SK-N-SH (cell line): ENCODE measurements around the gene AGAP1. TPM values are rescaled to one million over a fixed set of nuclear protein-coding genes. Genes with fewer than 3 reads are reported as not detected.
A peak's percentile ranks its signal among the peaks of the same experiment; 100 is the strongest.

Experiments used
- CTCF ChIA-PET: fragments of 300-600, 350-600 bp; formaldehyde crosslinking; extraction: SDS; loops from one replicate; lab custom pipeline; 2021; lab: Yijun Ruan, JAX
- POLR2A ChIA-PET: fragments of 350-600 bp; sonication (Branson Sonifier 250); formaldehyde crosslinking; extraction: SDS; loops from one replicate; lab custom pipeline; 2020; ENCODE audit warnings: antibody characterized with exemption, inconsistent platforms; lab: Yijun Ruan, JAX
- DNase-seq: peaks from one replicate; pipeline ENCODE4 v3.0.0; 2012
- H2AFZ ChIP-seq: fragments of 200-600 bp; sonication (generic); 2 replicates; pipeline ENCODE4 v1.8.1; 2016; ENCODE audit warnings: antibody characterized with exemption, mild to moderate bottlenecking, low read depth
- H3F3A ChIP-seq: fragments of 200-600 bp; sonication (generic); replicated peaks from 2 replicates; pipeline ENCODE3; 2016; ENCODE audit warnings: antibody characterized with exemption, mild to moderate bottlenecking; ENCODE audit not compliant: insufficient read depth
- H3K27ac ChIP-seq, 2 experiments: fragments of 200-500 bp in 1 of 2; fragments of 200-600 bp in 1 of 2; sonication (Bioruptor generic) in 1 of 2; sonication (generic), shearing (Covaris generic) in 1 of 2; 2 replicates each; pipeline versions ENCODE4 v1.5.1 to v1.6.1; 2014 to 2016; ENCODE audit warnings: low read depth in 2 of 2, inconsistent platforms in 1 of 2, low read length in 1 of 2, mild to moderate bottlenecking in 1 of 2, mixed read lengths in 1 of 2
- H3K27me3 ChIP-seq: fragments of 200-600 bp; sonication (generic), shearing (Covaris generic); 2 replicates; pipeline ENCODE4 v1.6.1; 2016; ENCODE audit warnings: mixed run types; ENCODE audit not compliant: insufficient read depth
- H3K36me3 ChIP-seq, 2 experiments: fragments of 200-500 bp in 1 of 2; fragments of 200-600 bp in 1 of 2; sonication (Bioruptor generic) in 1 of 2; sonication (generic) in 1 of 2; replicated peaks in 1 of 2; 2 replicates each; pipeline versions ENCODE3 to v1.5.1; 2014 to 2016; ENCODE audit warnings: low read length in 1 of 2, mild to moderate bottlenecking in 1 of 2; ENCODE audit not compliant: insufficient read depth in 2 of 2, control insufficient read depth in 1 of 2
- H3K4me1 ChIP-seq, 2 experiments: fragments of 200-500 bp in 1 of 2; fragments of 200-600 bp in 1 of 2; sonication (Bioruptor generic) in 1 of 2; sonication (generic), shearing (Covaris generic) in 1 of 2; 2 replicates each; pipeline versions ENCODE4 v1.5.1 to v1.6.1; 2014 to 2016; ENCODE audit warnings: low read depth in 1 of 2, low read length in 1 of 2, mixed run types in 1 of 2; ENCODE audit not compliant: insufficient read depth in 2 of 2, control insufficient read depth in 1 of 2
- H3K4me2 ChIP-seq: fragments of 200-600 bp; sonication (generic), shearing (Covaris generic); 2 replicates; pipeline ENCODE4 v1.6.1; 2017; ENCODE audit warnings: mixed run types
- H3K4me3 ChIP-seq, 2 experiments: fragments of 200-500 bp in 1 of 2; fragments of 200-600 bp in 1 of 2; sonication (Bioruptor generic) in 1 of 2; sonication (generic), shearing (Covaris generic) in 1 of 2; 2 replicates each; pipeline versions ENCODE4 v1.5.1 to v1.8.1; 2014 to 2016; ENCODE audit warnings: low read depth in 2 of 2, inconsistent platforms in 1 of 2, low read length in 1 of 2, mild to moderate bottlenecking in 1 of 2, mixed read lengths in 1 of 2, moderate library complexity in 1 of 2
- H3K79me2 ChIP-seq: fragments of 200-600 bp; sonication (generic); 2 replicates; pipeline ENCODE4 v1.8.1; 2017; ENCODE audit warnings: mild to moderate bottlenecking; ENCODE audit not compliant: insufficient read depth
- H3K9ac ChIP-seq: fragments of 200-600 bp; sonication (generic); 2 replicates; pipeline ENCODE4 v1.6.1; 2017; ENCODE audit warnings: mixed run types
- H3K9me2 ChIP-seq: fragments of 200-600 bp; sonication (generic); 2 replicates; pipeline ENCODE4 v1.6.1; 2017; ENCODE audit warnings: mixed run types
- H3K9me3 ChIP-seq: fragments of 200-600 bp; sonication (generic); 2 replicates; pipeline ENCODE4 v1.6.1; 2017; ENCODE audit warnings: mixed run types, mild to moderate bottlenecking, moderate library complexity
- H4K20me1 ChIP-seq: fragments of 200-600 bp; sonication (generic); 2 replicates; pipeline ENCODE4 v1.6.1; 2017; ENCODE audit warnings: mild to moderate bottlenecking, mixed run types; ENCODE audit not compliant: insufficient read depth
- CHD2 ChIP-seq: fragments of 150-350 bp; IDR thresholded peaks from 2 replicates; pipeline ENCODE4 v1.6.1; 2018; ENCODE audit warnings: low read length; ENCODE audit not compliant: partially characterized antibody
- CTCF ChIP-seq: fragments of 200-600 bp; sonication (generic); IDR thresholded peaks from 2 replicates; pipeline ENCODE4 v1.6.1; 2017; ENCODE audit warnings: antibody characterized with exemption, mild to moderate bottlenecking, moderate library complexity
- FOXJ3 ChIP-seq: sonication (generic); formaldehyde crosslinking; IDR thresholded peaks from 2 replicates; pipeline ENCODE4 v1.5.1; 2020; ENCODE audit warnings: mild to moderate bottlenecking, missing genetic modification reagents
- GATA2 ChIP-seq: sonication (generic); formaldehyde crosslinking; IDR thresholded peaks from 2 replicates; pipeline ENCODE4 v1.5.0; 2020; ENCODE audit warnings: mild to moderate bottlenecking, missing genetic modification reagents
- JUND ChIP-seq: IDR thresholded peaks from 2 replicates; pipeline ENCODE4 v1.4.0; 2012
- MAX ChIP-seq: IDR thresholded peaks from 2 replicates; pipeline ENCODE4 v1.4.0; 2012; ENCODE audit warnings: low read depth
- MEF2A ChIP-seq: IDR thresholded peaks from 2 replicates; pipeline ENCODE4 v1.4.0; 2012; ENCODE audit warnings: low read depth, borderline replicate concordance
- MXI1 ChIP-seq: IDR thresholded peaks from 2 replicates; pipeline ENCODE4 v1.6.1; 2012; ENCODE audit warnings: mild to moderate bottlenecking, low read depth, low read length, improper control_type of control experiment
- RAD21 ChIP-seq: IDR thresholded peaks from 2 replicates; pipeline ENCODE4 v1.6.1; 2012; ENCODE audit warnings: mild to moderate bottlenecking, low read length
- RFX5 ChIP-seq: IDR thresholded peaks from 2 replicates; pipeline ENCODE4 v1.6.1; 2012; ENCODE audit warnings: mild to moderate bottlenecking, improper control_type of control experiment, low read length
- RXRA ChIP-seq: IDR thresholded peaks from 2 replicates; pipeline ENCODE4 v1.4.0; 2012; ENCODE audit warnings: low read depth, mild to moderate bottlenecking, borderline replicate concordance
- SIN3A ChIP-seq: IDR thresholded peaks from 2 replicates; pipeline ENCODE4 v1.6.1; 2012; ENCODE audit warnings: low read depth, mild to moderate bottlenecking, low read length, moderate library complexity, borderline replicate concordance
- SMC3 ChIP-seq: IDR thresholded peaks from 2 replicates; pipeline ENCODE4 v1.6.1; 2012; ENCODE audit warnings: low read depth, low read length, improper control_type of control experiment
- TCF12 ChIP-seq: IDR thresholded peaks from 2 replicates; pipeline ENCODE4 v1.4.0; 2012
- USF2 ChIP-seq: fragments of 150-350 bp; IDR thresholded peaks from 2 replicates; pipeline ENCODE4 v1.6.1; 2017; ENCODE audit warnings: antibody characterized with exemption, low read length, low read depth, borderline replicate concordance
- ZBTB33 ChIP-seq: IDR thresholded peaks from 2 replicates; pipeline ENCODE4 v1.4.0; 2012; ENCODE audit warnings: low read depth, borderline replicate concordance
- WGBS: methylation state at CpG from one replicate; pipeline ENCODE4 v1.1.6; 2017; ENCODE audit warnings: low lambda C conversion rate; 5-methylcytosine and 5-hydroxymethylcytosine counted together
- polyA plus RNA-seq, 3 experiments: library from polyadenylated mRNA; depleted of rRNA; stranded (reverse); fragments of >200 nt; gene quantifications; 2 replicates each; pipeline ENCODE4 v1.2.3, GENCODE V29; 2012

The AGAP1 gene
- polyA plus RNA-seq, 1 of the 3 experiments (the other 2 are of a cell fraction): 8.8 TPM

GRCh38 chr2:236040600-236041328 lies 546.9 kb downstream of the AGAP1 start:
- H3K36me3 ChIP-seq: peaks cover 0 to 6% of the 10 kb centered on the region in 2 experiments
- no peak overlapping the region for H3K27ac ChIP-seq
- H3K4me2 ChIP-seq: no peak overlapping the region
- no peaks in the 10 kb centered on the region for H3K27me3 ChIP-seq
- TF ChIP-seq GATA2 (CRISPR knock-in tag) (0 out of 2 replicates have a peak, but pooled peaks have one; percentile 20), ZBTB33 (no peak)
- DNase-seq: peak; percentile 39
- ChIA-PET CTCF (no interaction called here), POLR2A (no interaction called here)
- H3K9ac ChIP-seq: no peak overlapping the region
- no peaks in the 10 kb centered on the region for H3F3A ChIP-seq
- H3K4me1 ChIP-seq: peaks cover 0 to 13% of the 10 kb centered on the region in 2 experiments; a peak in 1 of 4 replicates
- no peaks in the 10 kb centered on the region for H3K9me3 ChIP-seq
- no peaks in the 10 kb centered on the region for H3K79me2 ChIP-seq
- H3K4me3 ChIP-seq: no peak overlapping the region
- 91% methylated on average over 21 of the region's 21 CpGs for whole genome bisulfite sequencing
- H2AFZ ChIP-seq: no peak overlapping the region
- H3K9me2 ChIP-seq: no peaks in the 10 kb centered on the region
- no peaks in the 10 kb centered on the region for H4K20me1 ChIP-seq

GRCh38 chr2:236041616-236042015 lies 547.8 kb downstream of the AGAP1 start:
- 98% methylated on average over 8 of the region's 8 CpGs for WGBS
- Histone ChIP-seq H3K4me2 (no peak overlapping the region), H3K36me3 (peaks cover 0 to 6% of the 10 kb centered on the region in 2 experiments), H3K79me2 (no peaks in the 10 kb centered on the region), H3K27me3 (no peaks in the 10 kb centered on the region), H3K9me2 (no peaks in the 10 kb centered on the region), H3K9ac (no peak overlapping the region), H3K4me3 (no peak overlapping the region), H3F3A (no peaks in the 10 kb centered on the region), H3K9me3 (no peaks in the 10 kb centered on the region), H3K4me1 (peaks cover 0 to 4% of the 10 kb centered on the region in 2 experiments; a peak in 1 of 4 replicates), H3K27ac (no peak overlapping the region), H4K20me1 (no peaks in the 10 kb centered on the region), H2AFZ (no peak overlapping the region)
- DNase-seq: no peak
- CTCF ChIA-PET: no interaction called here
- POLR2A ChIA-PET: no interaction called here
- no peak for TF ChIP-seq SMC3
- TF ChIP-seq RAD21: no peak
- TF ChIP-seq TCF12: no peak

- 90% methylated on average over 6 of the region's 6 CpGs for WGBS
- H4K20me1 ChIP-seq: no peaks in the 10 kb centered on the region
- TF ChIP-seq USF2 (no peak), RXRA (no peak), MEF2A (no peak), FOXJ3 (CRISPR knock-in tag) (no peak), CTCF (no peak), JUND (no peak), RFX5 (no peak), CHD2 (no peak), MXI1 (no peak), MAX (no peak), SIN3A (no peak)
Measured at GRCh38 chr2:236042087-236042486, 548.2 kb downstream of the AGAP1 start.

More at GRCh38 chr2:236042087-236042486, 548.2 kb downstream of the AGAP1 start:
- Histone ChIP-seq H3K27ac (no peak overlapping the region), H2AFZ (no peak overlapping the region), H3K27me3 (no peaks in the 10 kb centered on the region), H3K9me3 (no peaks in the 10 kb centered on the region), H3K79me2 (no peaks in the 10 kb centered on the region), H3K9ac (no peak overlapping the region), H3K36me3 (peaks cover 0 to 6% of the 10 kb centered on the region in 2 experiments), H3K9me2 (no peaks in the 10 kb centered on the region), H3K4me1 (peaks cover 0 to 3% of the 10 kb centered on the region in 2 experiments; a peak in 1 of 4 replicates), H3K4me2 (no peak overlapping the region), H3K4me3 (no peak overlapping the region), H3F3A (no peaks in the 10 kb centered on the region)
- DNase-seq: no peak
- ChIA-PET CTCF (no interaction called here), POLR2A (no interaction called here)
